IMR-90 (cell line): ENCODE data around the gene TMOD2. TPM values are rescaled to one million over a fixed set of nuclear protein-coding genes. Genes with fewer than 3 reads are reported as not detected.

Experiments used
- ATAC-seq: fragments of 200-7000 bp; cut with Tn5 transposase; 2 replicates; pipeline ENCODE4 v1.9.1; 2020; ENCODE audit warnings: low read depth, mild to moderate bottlenecking, moderate library complexity
- BruUV-seq: library from RNA; stranded (reverse); fragments of 400-500 nt; replicated peaks from 2 replicates; lab custom pipeline; 2021; lab: Mats Ljungman, UMichigan
- CTCF ChIA-PET: fragments of 300-600 bp; formaldehyde crosslinking; extraction: SDS; loops from one replicate; lab custom pipeline; 2021; ENCODE audit warnings: antibody characterized with exemption; lab: Yijun Ruan, JAX
- POLR2A ChIA-PET: fragments of 300-600 bp; sonication (Branson Sonifier 250); formaldehyde crosslinking; loops from one replicate; lab custom pipeline; 2022; ENCODE audit warnings: antibody characterized with exemption; ENCODE audit not compliant: unreplicated experiment; lab: Charles Lee
- DNase-seq: peaks from one replicate; pipeline ENCODE4 v3.0.0; 2013
- H2AFZ ChIP-seq: replicated peaks from 2 replicates; pipeline ENCODE3; 2013; ENCODE audit warnings: low read length, mild to moderate bottlenecking; ENCODE audit not compliant: poor library complexity
- H2AK5ac ChIP-seq: 2 replicates; pipeline ENCODE4 v1.6.1; 2013; ENCODE audit warnings: low read depth, low read length, inconsistent platforms
- H2AK9ac ChIP-seq: replicated peaks from 2 replicates; pipeline ENCODE3; 2013; ENCODE audit warnings: mild to moderate bottlenecking, low read depth, low read length, moderate library complexity; ENCODE audit not compliant: poor library complexity
- H2BK120ac ChIP-seq: 2 replicates; pipeline ENCODE4 v1.6.1; 2013; ENCODE audit warnings: low read depth, low read length, inconsistent platforms
- H2BK15ac ChIP-seq: 3 replicates; pipeline ENCODE4 v1.6.1; 2013; ENCODE audit warnings: low read depth, low read length, inconsistent platforms
- H2BK20ac ChIP-seq: 2 replicates; pipeline ENCODE4 v1.6.1; 2013; ENCODE audit warnings: low read depth, mild to moderate bottlenecking, inconsistent platforms, low read length, moderate library complexity
- H2BK5ac ChIP-seq: 2 replicates; pipeline ENCODE4 v1.6.1; 2013; ENCODE audit warnings: mild to moderate bottlenecking, low read depth, low read length, inconsistent platforms; ENCODE audit not compliant: poor library complexity, severe bottlenecking
- H3K14ac ChIP-seq: replicated peaks from 2 replicates; pipeline ENCODE4 v1.6.1; 2013; ENCODE audit warnings: low read depth, low read length, inconsistent platforms
- H3K18ac ChIP-seq: 2 replicates; pipeline ENCODE4 v1.6.1; 2013; ENCODE audit warnings: low read depth, low read length, control low read depth
- H3K23ac ChIP-seq: 2 replicates; pipeline ENCODE4 v1.6.1; 2013; ENCODE audit warnings: low read depth, low read length, inconsistent platforms
- H3K27ac ChIP-seq: 2 replicates; pipeline ENCODE4 v1.5.1; 2013; ENCODE audit warnings: mild to moderate bottlenecking, control low read depth, low read length; ENCODE audit not compliant: insufficient read depth
- H3K27me3 ChIP-seq: 2 replicates; pipeline ENCODE4 v1.6.1; 2013; ENCODE audit warnings: low read length; ENCODE audit not compliant: control insufficient read depth, insufficient read depth
- H3K36me3 ChIP-seq: 2 replicates; pipeline ENCODE4 v1.6.1; 2013; ENCODE audit warnings: low read length, mixed read lengths; ENCODE audit not compliant: control insufficient read depth, insufficient read depth
- H3K4ac ChIP-seq: 2 replicates; pipeline ENCODE4 v1.6.1; 2013; ENCODE audit warnings: low read depth, low read length, inconsistent platforms
- H3K4me1 ChIP-seq: 2 replicates; pipeline ENCODE4 v1.6.1; 2013; ENCODE audit warnings: low read length, mixed read lengths; ENCODE audit not compliant: control insufficient read depth, insufficient read depth
- H3K4me2 ChIP-seq: 2 replicates; pipeline ENCODE4 v1.6.1; 2013; ENCODE audit warnings: low read depth, mild to moderate bottlenecking, control low read depth, low read length, moderate library complexity
- H3K4me3 ChIP-seq: 2 replicates; pipeline ENCODE4 v1.5.1; 2013; ENCODE audit warnings: low read depth, mild to moderate bottlenecking, control low read depth, low read length, moderate library complexity; ENCODE audit not compliant: insufficient read depth
- H3K56ac ChIP-seq: 2 replicates; pipeline ENCODE4 v1.6.1; 2013; ENCODE audit warnings: low read length, inconsistent platforms; ENCODE audit not compliant: insufficient read depth; ENCODE audit errors: extremely low read depth
- H3K79me1 ChIP-seq, 2 experiments: 2 replicates each; pipeline ENCODE4 v1.6.1; 2013; ENCODE audit warnings: low read length in 2 of 2, inconsistent platforms in 1 of 2, low read depth in 1 of 2
- H3K9ac ChIP-seq: 2 replicates; pipeline ENCODE4 v1.6.1; 2013; ENCODE audit warnings: low read depth, low read length, control low read depth
- H3K9me1 ChIP-seq: 2 replicates; pipeline ENCODE4 v1.6.1; 2013; ENCODE audit warnings: low read length, inconsistent platforms; ENCODE audit not compliant: insufficient read depth
- H3K9me3 ChIP-seq: 2 replicates; pipeline ENCODE4 v1.6.1; 2013; ENCODE audit warnings: low read length; ENCODE audit not compliant: control insufficient read depth, insufficient read depth
- H4K20me1 ChIP-seq: 2 replicates; pipeline ENCODE4 v1.6.1; 2013; ENCODE audit warnings: low read length, inconsistent platforms; ENCODE audit not compliant: insufficient read depth
- H4K5ac ChIP-seq: 2 replicates; pipeline ENCODE4 v1.6.1; 2013; ENCODE audit warnings: mild to moderate bottlenecking, low read depth, low read length, control low read depth
- H4K8ac ChIP-seq, 2 experiments: 2 replicates each; pipeline ENCODE4 v1.6.1; 2013; ENCODE audit warnings: low read depth in 2 of 2, low read length in 2 of 2, control low read depth in 1 of 2, inconsistent platforms in 1 of 2
- H4K91ac ChIP-seq: 2 replicates; pipeline ENCODE4 v1.6.1; 2013; ENCODE audit warnings: low read depth, low read length, inconsistent platforms; ENCODE audit not compliant: insufficient read depth
- CEBPB ChIP-seq: IDR thresholded peaks from 2 replicates; pipeline ENCODE4 v1.6.1; 2012; ENCODE audit warnings: low read depth, low read length, improper control_type of control experiment
- NFE2L2 ChIP-seq: fragments of 150-350 bp; IDR thresholded peaks from 2 replicates; pipeline ENCODE4 v1.6.1; 2016; ENCODE audit warnings: low read depth, mild to moderate bottlenecking, low read length
- USF2 ChIP-seq: fragments of 150-350 bp; IDR thresholded peaks from 2 replicates; pipeline ENCODE4 v1.6.1; 2017; ENCODE audit warnings: mild to moderate bottlenecking, antibody characterized with exemption, low read length, low read depth
- WGBS, 2 experiments: methylation state at CpG; one replicate each; pipeline versions ENCODE4 v1.1.5 to v1.1.7; 2013; ENCODE audit warnings: missing lambda C conversion rate in 2 of 2; ENCODE audit not compliant: insufficient read length in 1 of 2; ENCODE audit errors: extremely low coverage in 2 of 2; 5-methylcytosine and 5-hydroxymethylcytosine counted together
- dilution Hi-C: fragments of 300-500 bp; cut with HindIII; formaldehyde crosslinking; loops from one replicate; pipeline ENCODE4 v1.14.3; 2018; ENCODE audit warnings: low sequenced_read_pairs; ENCODE audit not compliant: unreplicated experiment
- in situ Hi-C: fragments of 300-500 bp; cut with MboI; formaldehyde crosslinking; loops from 3 replicates; pipeline ENCODE4 v1.14.3; 2019; ENCODE audit warnings: low sequenced_read_pairs, inconsistent platforms, mixed read lengths
- intact Hi-C: fragments of 100-400 bp; cut with micrococcal nuclease; formaldehyde crosslinking; loops from 2 replicates; pipeline ENCODE4 v1.10.0; 2022
- polyA plus RNA-seq, 3 experiments: library from polyadenylated mRNA; depleted of rRNA; stranded (reverse); fragments of >200 nt; gene quantifications; 2 replicates each; pipeline ENCODE4 v1.2.3, GENCODE V29; 2012; ENCODE audit warnings: low replicate concordance in 1 of 3
- total RNA-seq: library from RNA; depleted of rRNA; stranded (reverse); fragments of >200 nt; gene quantifications from 2 replicates; pipeline ENCODE4 v1.2.3, GENCODE V29; 2012

TMOD2 gene
- total and polyA plus RNA-seq, 2 of the 4 experiments (the other 2 are of a cell fraction), result 2.8 to 5.4 TPM

- Histone ChIP-seq H3K4me3 (peak overlapping the region; percentile 34), H2AK5ac (peak overlapping the region; percentile 45)
- CTCF ChIA-PET, result interaction anchor here (1.5 kb wide), 2 partner anchors 45 to 49 kb away, joined by 4 to 8 read pairs; no protein-coding TSS in a partner anchor
These were observed 19.7 kb upstream of the TMOD2 start for GRCh38 chr15:51731549-51732267.

More at GRCh38 chr15:51731549-51732267, 19.7 kb upstream of the TMOD2 start:
- BruUV-seq, result no TSS peak
- Histone ChIP-seq H3K27ac (peak overlapping the region; percentile 55), H3K9me3 (no peaks in the 10 kb centered on the region), H3K18ac (peak overlapping the region; percentile 73), H3K14ac (peak overlapping the region; percentile 62), H3K23ac (peak overlapping the region; percentile 61; the same call in 1 of the 2 replicates), H3K4me1 (peaks cover 17% of the 10 kb centered on the region), H2BK20ac (peak overlapping the region; percentile 70), H4K20me1 (peaks cover 9% of the 10 kb centered on the region; the same call in 1 of the 2 replicates), H2AFZ (peak overlapping the region; percentile 63), H2BK120ac (peak overlapping the region; percentile 69), H4K8ac (peak overlapping the region; percentile 42 to 81; a peak in 3 of 4 replicates), H3K79me1 (peaks cover 21 to 71% of the 10 kb centered on the region in 2 experiments), H3K56ac (peak overlapping the region; percentile 25; the same call in 1 of the 2 replicates), H2BK15ac (peak overlapping the region; percentile 82), H3K36me3 (no peaks in the 10 kb centered on the region), H2BK5ac (peak overlapping the region; percentile 59), H3K4ac (peak overlapping the region; percentile 71), H3K4me2 (peak overlapping the region; percentile 75), H3K9ac (peak overlapping the region; percentile 56), H4K91ac (peak overlapping the region; percentile 54; the same call in 1 of the 2 replicates), H4K5ac (peak overlapping the region; percentile 55; the same call in 1 of the 2 replicates), H2AK9ac (peak overlapping the region; percentile 70), H3K9me1 (peaks cover 15% of the 10 kb centered on the region), H3K27me3 (no peaks in the 10 kb centered on the region)
- dilution Hi-C loops, result no loop called here
- POLR2A ChIA-PET, result no interaction called here
- DNase-seq, result peak; percentile 85
- peak; percentile 80 for ATAC-seq
- no peak for TF ChIP-seq USF2
- TF ChIP-seq CEBPB, result peak; percentile 74
- no peak for TF ChIP-seq NFE2L2
- WGBS, 2 experiments, result 100% methylated on average over 1 of the region's 5 CpGs; no CpG with 5 or more reads in 1 of the 2 experiments
- in situ Hi-C loops, result no loop called here
- intact Hi-C loops, result no loop called here
